GM18858 (cell line): ENCODE measurements around the gene GAS7.
"Not testable (repeated sequence)": the region's sequence is repeated elsewhere in the genome, so short reads cannot be mapped to it uniquely, and the experiment has no call there.

Source experiments
- ATAC-seq: cut with Tn5 transposase; IDR thresholded peaks from one replicate; pipeline ENCODE4 v1.9.1; 2021; ENCODE audit not compliant: unreplicated experiment

GAS7 gene

GRCh38 chr17:10114931-10115535 lies 83.4 kb downstream of the GAS7 start:
- no peak for ATAC-seq

GRCh38 chr17:10112962-10113361 lies 85.4 kb downstream of the GAS7 start:
- no peak for ATAC-seq

GRCh38 chr17:10111907-10112452 lies 86.4 kb downstream of the GAS7 start:
- no peak for ATAC-seq

GRCh38 chr17:10109146-10109545 lies 89.3 kb downstream of the GAS7 start:
- ATAC-seq = no peak

- ATAC-seq = no peak
These were observed 90.9 kb downstream of the GAS7 start for GRCh38 chr17:10107316-10108165.

- ATAC-seq = no peak
These were observed 92.3 kb downstream of the GAS7 start for GRCh38 chr17:10106067-10106466.

GRCh38 chr17:10105513-10106001 lies 92.8 kb downstream of the GAS7 start:
- ATAC-seq = no peak

- ATAC-seq = no peak
These were observed 94.7 kb downstream of the GAS7 start for GRCh38 chr17:10103712-10104111.

- ATAC-seq = no peak
These were observed 95.6 kb downstream of the GAS7 start for GRCh38 chr17:10102817-10103216.

GRCh38 chr17:10099051-10099571 lies 99.3 kb downstream of the GAS7 start:
- ATAC-seq = no peak

- ATAC-seq = no peak
These were observed 101.8 kb downstream of the GAS7 start for GRCh38 chr17:10096596-10096995.

GRCh38 chr17:10095295-10095694 lies 103.1 kb downstream of the GAS7 start:
- not testable (repeated sequence) for ATAC-seq

GRCh38 chr17:10094797-10095196 lies 103.6 kb downstream of the GAS7 start:
- ATAC-seq = no peak

GRCh38 chr17:10092595-10092994 lies 105.8 kb downstream of the GAS7 start:
- no peak for ATAC-seq

GRCh38 chr17:10091046-10091445 lies 107.4 kb downstream of the GAS7 start:
- no peak for ATAC-seq

GRCh38 chr17:10089196-10089804 lies 109.1 kb downstream of the GAS7 start:
- no peak for ATAC-seq

GRCh38 chr17:10088444-10088843 lies 110.0 kb downstream of the GAS7 start:
- ATAC-seq = no peak

- ATAC-seq = no peak
These were observed 111.1 kb downstream of the GAS7 start for GRCh38 chr17:10087355-10087754.

- no peak for ATAC-seq
These were observed 114.5 kb downstream of the GAS7 start for GRCh38 chr17:10083864-10084263.

GRCh38 chr17:10082795-10083194 lies 115.6 kb downstream of the GAS7 start:
- ATAC-seq = no peak

GRCh38 chr17:10081571-10082169 lies 116.7 kb downstream of the GAS7 start:
- no peak for ATAC-seq
